ENCODE measurements around the gene CCDC116. TPM values are rescaled to one million over a fixed set of nuclear protein-coding genes. Genes with fewer than 3 reads are reported as not detected.

CCDC116 gene
- total RNA-seq, 4 donors from 2014 or later, result 1.5 to 3.5 TPM; not detected in 2

GRCh38 chr22:21651521-21652009 is 19.0 kb downstream of the CCDC116 start:
- Histone ChIP-seq H3K27me3 (no peaks in the 10 kb centered on the region), H3K4me1 (peaks cover 0 to 7% of the 10 kb centered on the region in 2 donors), H3K4me3 (peak overlapping the region; percentile 44 to 46), H3K27ac (no peak overlapping the region), H3K9me3 (no peaks in the 10 kb centered on the region), H3K36me3 (no peaks in the 10 kb centered on the region)
- no peak for TF ChIP-seq POLR2A (IDR thresholded peaks at IDR 0.05)
- TF ChIP-seq, protein P1, sequence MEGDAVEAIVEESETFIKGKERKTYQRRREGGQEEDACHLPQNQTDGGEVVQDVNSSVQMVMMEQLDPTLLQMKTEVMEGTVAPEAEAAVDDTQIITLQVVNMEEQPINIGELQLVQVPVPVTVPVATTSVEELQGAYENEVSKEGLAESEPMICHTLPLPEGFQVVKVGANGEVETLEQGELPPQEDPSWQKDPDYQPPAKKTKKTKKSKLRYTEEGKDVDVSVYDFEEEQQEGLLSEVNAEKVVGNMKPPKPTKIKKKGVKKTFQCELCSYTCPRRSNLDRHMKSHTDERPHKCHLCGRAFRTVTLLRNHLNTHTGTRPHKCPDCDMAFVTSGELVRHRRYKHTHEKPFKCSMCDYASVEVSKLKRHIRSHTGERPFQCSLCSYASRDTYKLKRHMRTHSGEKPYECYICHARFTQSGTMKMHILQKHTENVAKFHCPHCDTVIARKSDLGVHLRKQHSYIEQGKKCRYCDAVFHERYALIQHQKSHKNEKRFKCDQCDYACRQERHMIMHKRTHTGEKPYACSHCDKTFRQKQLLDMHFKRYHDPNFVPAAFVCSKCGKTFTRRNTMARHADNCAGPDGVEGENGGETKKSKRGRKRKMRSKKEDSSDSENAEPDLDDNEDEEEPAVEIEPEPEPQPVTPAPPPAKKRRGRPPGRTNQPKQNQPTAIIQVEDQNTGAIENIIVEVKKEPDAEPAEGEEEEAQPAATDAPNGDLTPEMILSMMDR (IDR thresholded peaks at IDR 0.05), result no peak
- no peak for DNase-seq
- intact Hi-C loops (cut with DNase I; ENCODE audit: low total_unique reads), result no loop called here

DNA sequence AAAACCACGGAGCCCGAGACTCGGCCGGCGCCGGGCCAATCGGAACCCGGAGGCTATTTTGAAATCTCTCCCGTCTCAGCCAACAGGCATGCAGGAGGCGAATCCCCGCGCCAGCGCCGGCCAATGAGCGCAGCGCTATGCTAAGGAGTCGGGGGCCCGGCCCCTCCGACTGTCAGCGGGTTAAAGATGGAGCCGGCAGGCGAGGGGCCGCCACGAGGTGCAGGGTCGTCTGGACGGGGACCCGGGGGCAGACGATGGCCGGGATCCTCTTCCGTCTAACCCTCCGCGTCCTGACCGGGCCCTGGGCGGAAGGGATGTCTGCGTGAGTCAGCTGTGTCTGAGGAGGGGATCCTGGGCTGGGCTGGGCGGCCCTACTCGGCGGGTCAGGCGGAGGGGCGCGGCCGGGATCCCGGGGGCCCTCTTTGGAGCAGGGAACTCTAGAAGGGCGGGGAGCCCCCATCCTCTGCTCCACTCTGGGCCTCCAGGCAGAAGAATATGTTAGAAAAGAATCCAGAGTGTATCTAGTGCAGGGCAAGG is 19.5 kb downstream of the CCDC116 start:
- H3K27me3 ChIP-seq, result no peaks in the 10 kb centered on the region
- peak; percentile 81 to 84 for DNase-seq
- no peak overlapping the region for H3K27ac ChIP-seq
- intact Hi-C loops (cut with DNase I; ENCODE audit: low total_unique reads), result no loop called here
- no peaks in the 10 kb centered on the region for H3K36me3 ChIP-seq
- H3K4me3 ChIP-seq, result peak overlapping the region; percentile 44 to 46
- TF ChIP-seq, protein P1 (IDR thresholded peaks at IDR 0.05), result no peak
- TF ChIP-seq POLR2A (IDR thresholded peaks at IDR 0.05), result no peak
- H3K4me1 ChIP-seq, result peaks cover 0 to 7% of the 10 kb centered on the region in 2 donors
- H3K9me3 ChIP-seq, result no peaks in the 10 kb centered on the region

GRCh38 chr22:21652547-21653545 is 20.3 kb downstream of the CCDC116 start:
- Histone ChIP-seq H3K27ac (no peak overlapping the region), H3K9me3 (no peaks in the 10 kb centered on the region), H3K4me1 (peaks cover 0 to 7% of the 10 kb centered on the region in 2 donors), H3K36me3 (no peaks in the 10 kb centered on the region), H3K27me3 (peaks cover 0 to 5% of the 10 kb centered on the region in 2 donors), H3K4me3 (peak overlapping the region; percentile 44 to 46)
- no peak for DNase-seq
- intact Hi-C loops (cut with DNase I; ENCODE audit: low total_unique reads), result no loop called here
- no peak for TF ChIP-seq POLR2A (IDR thresholded peaks at IDR 0.05)
- TF ChIP-seq, protein P1 (IDR thresholded peaks at IDR 0.05), result no peak

DNA sequence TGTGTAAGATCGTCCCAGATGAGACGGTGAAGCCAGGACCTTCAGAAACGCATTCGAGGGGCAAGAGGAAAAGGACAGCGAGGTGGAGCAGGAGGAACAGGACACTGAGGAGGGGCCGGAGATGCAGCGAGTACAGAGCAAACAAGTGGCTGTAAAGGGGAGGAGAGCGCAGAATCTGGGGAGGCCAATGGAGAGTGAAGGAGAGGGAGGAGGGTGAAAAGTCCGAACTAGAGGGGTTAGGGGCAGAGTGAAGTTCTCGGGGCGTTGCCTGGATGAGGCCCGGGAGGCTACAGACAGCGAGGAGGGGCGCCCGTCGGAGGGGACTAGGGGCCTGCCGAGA is 24.4 kb downstream of the CCDC116 start:
- no peaks in the 10 kb centered on the region for H3K9me3 ChIP-seq
- no peaks in the 10 kb centered on the region for H3K4me1 ChIP-seq
- DNase-seq, result no peak
- no peaks in the 10 kb centered on the region for H3K36me3 ChIP-seq
- TF ChIP-seq POLR2A (IDR thresholded peaks at IDR 0.05), result no peak
- TF ChIP-seq, protein P1 (IDR thresholded peaks at IDR 0.05), result no peak
- intact Hi-C loops (cut with DNase I; ENCODE audit: low total_unique reads), result no loop called here
- H3K27me3 ChIP-seq, result peaks cover 0 to 8% of the 10 kb centered on the region in 2 donors
- H3K4me3 ChIP-seq, result no peak overlapping the region
- no peak overlapping the region for H3K27ac ChIP-seq

Measured in uterus (tissue), 4 donors.